HepG2 (cell line): ENCODE data around the gene CGREF1. TPM values are rescaled to one million over a fixed set of nuclear protein-coding genes. Genes with fewer than 3 reads are reported as not detected.

ENCODE experiments used
- AGO2 ChIP-seq: fragments of 200-400 bp; formaldehyde crosslinking; optimal IDR thresholded peaks from 2 replicates; pipeline ENCODE3; 2017; ENCODE audit warnings: mild to moderate bottlenecking, low read depth, low read length, moderate library complexity
- E2F5 ChIP-seq: sonication (generic); formaldehyde crosslinking; conservative IDR thresholded peaks from 2 replicates; pipeline ENCODE4 v1.4.0; 2020; ENCODE audit warnings: missing genetic modification reagents
- FOXJ3 ChIP-seq: sonication (generic); formaldehyde crosslinking; IDR thresholded peaks from 2 replicates; pipeline ENCODE4 v1.4.0; 2020; ENCODE audit warnings: missing genetic modification reagents, mild to moderate bottlenecking, borderline replicate concordance
- PAX8 ChIP-seq: sonication (generic); formaldehyde crosslinking; IDR thresholded peaks from 2 replicates; pipeline ENCODE4 v1.8.0; 2022; ENCODE audit warnings: mild to moderate bottlenecking, missing genetic modification reagents, borderline replicate concordance
- PHF21A ChIP-seq: sonication (generic); formaldehyde crosslinking; IDR thresholded peaks from 2 replicates; pipeline ENCODE4 v1.5.0; 2020; ENCODE audit warnings: mild to moderate bottlenecking, missing genetic modification reagents
- TCF7 ChIP-seq: sonication (generic); IDR thresholded peaks from 2 replicates; pipeline ENCODE4 v1.6.1; 2016; ENCODE audit warnings: antibody characterized with exemption, low read depth
- ZBED4 ChIP-seq: sonication (generic); formaldehyde crosslinking; IDR thresholded peaks from 2 replicates; pipeline ENCODE4 v1.4.0; 2020; ENCODE audit warnings: missing genetic modification reagents, borderline replicate concordance
- ZHX2 ChIP-seq, 2 experiments: sonication (generic) in 1 of 2; formaldehyde crosslinking in 1 of 2; IDR thresholded peaks; 2 replicates each; pipeline versions ENCODE4 v1.6.1 to v1.9.0; 2014 to 2022; ENCODE audit warnings: antibody characterized with exemption in 1 of 2, borderline replicate concordance in 1 of 2, inconsistent platforms in 1 of 2, low read depth in 1 of 2, missing genetic modification reagents in 1 of 2
- ZMAT5 ChIP-seq: sonication (generic); formaldehyde crosslinking; IDR thresholded peaks from 2 replicates; pipeline ENCODE4 v1.5.0; 2020; ENCODE audit warnings: mild to moderate bottlenecking, low read depth, missing genetic modification reagents, borderline replicate concordance
- ZNF180 ChIP-seq: sonication (generic); formaldehyde crosslinking; IDR thresholded peaks from 2 replicates; pipeline ENCODE4 v1.4.0; 2020; ENCODE audit warnings: low read depth, missing genetic modification reagents, borderline replicate concordance
- ZNF543 ChIP-seq: sonication (generic); formaldehyde crosslinking; IDR thresholded peaks from 2 replicates; pipeline ENCODE4 v1.4.0; 2020; ENCODE audit warnings: mild to moderate bottlenecking, missing genetic modification reagents
- ZNF546 ChIP-seq: sonication (generic); formaldehyde crosslinking; conservative IDR thresholded peaks from 2 replicates; pipeline ENCODE4 v1.8.1; 2023; ENCODE audit warnings: mild to moderate bottlenecking, missing genetic modification reagents
- ZNF670 ChIP-seq: sonication (generic); formaldehyde crosslinking; IDR thresholded peaks from 2 replicates; pipeline ENCODE4 v1.8.0; 2022; ENCODE audit warnings: mild to moderate bottlenecking, missing genetic modification reagents, borderline replicate concordance
- ZSCAN5A ChIP-seq: sonication (generic); formaldehyde crosslinking; IDR thresholded peaks from 2 replicates; pipeline ENCODE4 v1.8.0; 2022; ENCODE audit warnings: mild to moderate bottlenecking, missing genetic modification reagents, borderline replicate concordance
- polyA plus RNA-seq, 8 experiments: library from polyadenylated mRNA; depleted of rRNA in 3 of 8; stranded (reverse) in 7 of 8; unstranded in 1 of 8; fragments of >200 nt; fragmentation: Illumina TruSeq in 4 of 8; extraction: Trizol in 4 of 8; gene quantifications; 2 replicates each; pipeline versions ENCODE4 v1.2.1 to v1.2.3, GENCODE V29; 2011 to 2016; ENCODE audit warnings: low read depth in 4 of 8, missing spikeins in 1 of 8, mixed read lengths in 1 of 8; ENCODE audit not compliant: insufficient read depth in 1 of 8
- total RNA-seq, 5 experiments: library from RNA; depleted of rRNA; stranded (reverse); fragments of >200 nt; fragmentation: Illumina TruSeq; extraction: Trizol; gene quantifications; 2 replicates each; pipeline ENCODE4 v1.2.3, GENCODE V29; 2016; ENCODE audit warnings: low read depth in 1 of 5

CGREF1 gene
- total and polyA plus RNA-seq, 2 of the 13 experiments (the other 11 are each of a cell fraction or from before 2014, with no cell fraction given): 13.9 to 23.4 TPM

GRCh38 chr2:27086724-27087593 is 32.0 kb downstream of the CGREF1 start, which contains the start of gene KHK (continued):
- TF ChIP-seq FOXJ3 (CRISPR knock-in tag) (no peak), PAX8 (no peak; the same call in 1 of the 2 replicates), ZHX2 (IDR thresholded peaks at IDR 0.05; ENCODE audit: low read depth) (0 out of 2 replicates have a peak, but pooled peaks have one; percentile 10), ZHX2 (CRISPR knock-in tag; IDR thresholded peaks at IDR 0.05; ENCODE audit: borderline replicate concordance) (no peak), ZNF546 (CRISPR knock-in tag) (no peak; the same call in 1 of the 2 replicates), ZNF180 (CRISPR knock-in tag) (no peak), E2F5 (no peak), ZBED4 (CRISPR knock-in tag) (peak; percentile 76), TCF7 (no peak), ZNF670 (CRISPR knock-in tag) (no peak; the same call in 1 of the 2 replicates), PHF21A (CRISPR knock-in tag) (no peak; the same call in 1 of the 2 replicates), AGO2 (no peak), ZMAT5 (CRISPR knock-in tag) (no peak), ZNF543 (no peak; the same call in 1 of the 2 replicates), ZSCAN5A (0 out of 2 replicates have a peak, but pooled peaks have one; percentile 36)
